Karpas-422 (cell line): ENCODE results near the gene DGKK. TPM values are rescaled to one million over a fixed set of nuclear protein-coding genes. Genes with fewer than 3 reads are reported as not detected.
A peak's percentile ranks its signal among the peaks of the same experiment; 100 is the strongest.

ENCODE experiments used
- DNase-seq: peaks from one replicate; pipeline ENCODE4 v3.0.0-alpha.2; 2015
- H2AFZ ChIP-seq: fragments of 200-600 bp; sonication (generic); 2 replicates; pipeline ENCODE4 v1.6.1; 2014; ENCODE audit warnings: antibody characterized with exemption, low read length, mixed read lengths
- H3K27ac ChIP-seq: fragments of 200-600 bp; sonication (generic); 2 replicates; pipeline ENCODE4 v1.5.1; 2014; ENCODE audit warnings: mild to moderate bottlenecking, low read length, moderate library complexity
- H3K27me3 ChIP-seq: fragments of 200-600 bp; sonication (generic); 2 replicates; pipeline ENCODE4 v1.6.1; 2014; ENCODE audit warnings: low read length, mixed read lengths
- H3K36me3 ChIP-seq: fragments of 200-600 bp; sonication (generic); 2 replicates; pipeline ENCODE4 v1.6.1; 2014; ENCODE audit warnings: low read length, mixed read lengths; ENCODE audit not compliant: insufficient read depth
- H3K4me1 ChIP-seq: fragments of 200-600 bp; sonication (generic); 2 replicates; pipeline ENCODE4 v1.6.1; 2014; ENCODE audit warnings: mild to moderate bottlenecking, low read length, mixed read lengths
- H3K4me2 ChIP-seq: fragments of 200-600 bp; sonication (generic); 2 replicates; pipeline ENCODE4 v1.6.1; 2014; ENCODE audit warnings: low read length, low read depth, mild to moderate bottlenecking; ENCODE audit not compliant: poor library complexity, severe bottlenecking
- H3K4me3 ChIP-seq: fragments of 200-600 bp; sonication (generic); 2 replicates; pipeline ENCODE4 v1.5.1; 2014; ENCODE audit warnings: mild to moderate bottlenecking, antibody characterized with exemption, low read length, mixed read lengths
- H3K79me2 ChIP-seq: fragments of 200-600 bp; sonication (generic); 2 replicates; pipeline ENCODE4 v1.6.1; 2014; ENCODE audit warnings: mild to moderate bottlenecking, low read length, mixed read lengths
- H3K9ac ChIP-seq: fragments of 200-600 bp; sonication (generic); 2 replicates; pipeline ENCODE4 v1.6.0; 2014; ENCODE audit warnings: low read length
- H3K9me2 ChIP-seq: fragments of 200-600 bp; sonication (generic), shearing (Covaris generic); replicated peaks from 2 replicates; pipeline ENCODE4 v1.6.0; 2014; ENCODE audit warnings: mild to moderate bottlenecking, low read length, moderate library complexity; ENCODE audit not compliant: insufficient read depth
- H3K9me3 ChIP-seq: fragments of 300-700, 200-600 bp; sonication (generic); 2 replicates; pipeline ENCODE4 v1.6.1; 2014; ENCODE audit warnings: low read length, mixed read lengths
- H4K20me1 ChIP-seq: fragments of 200-600 bp; sonication (generic); 2 replicates; pipeline ENCODE4 v1.6.1; 2014; ENCODE audit warnings: mild to moderate bottlenecking, antibody characterized with exemption, low read length, low read depth; ENCODE audit not compliant: insufficient read depth
- total RNA-seq: library from RNA; depleted of rRNA; stranded (reverse); fragments of >200 nt; shearing (Covaris generic); gene quantifications from 2 replicates; pipeline ENCODE4 v1.2.3, GENCODE V29; 2014; ENCODE audit warnings: low replicate concordance

DGKK gene
- total RNA-seq, 1 experiment from 2014 or later: not detected

- no peak overlapping the region for H2AFZ ChIP-seq
- peak; percentile 87 for DNase-seq
- no peak overlapping the region for H3K4me3 ChIP-seq
- H3K9me2 ChIP-seq: no peaks in the 10 kb centered on the region
- H3K9ac ChIP-seq: no peak overlapping the region
- H3K4me2 ChIP-seq: no peak overlapping the region
- no peaks in the 10 kb centered on the region for H3K79me2 ChIP-seq
- H3K27ac ChIP-seq: no peak overlapping the region
- H3K27me3 ChIP-seq: no peaks in the 10 kb centered on the region
- no peaks in the 10 kb centered on the region for H3K9me3 ChIP-seq
- H4K20me1 ChIP-seq: no peaks in the 10 kb centered on the region
- no peaks in the 10 kb centered on the region for H3K4me1 ChIP-seq
- H3K36me3 ChIP-seq: no peaks in the 10 kb centered on the region
These were observed 22.1 kb downstream of the DGKK start for GRCh38 chrX:50448565-50448964.

DNA sequence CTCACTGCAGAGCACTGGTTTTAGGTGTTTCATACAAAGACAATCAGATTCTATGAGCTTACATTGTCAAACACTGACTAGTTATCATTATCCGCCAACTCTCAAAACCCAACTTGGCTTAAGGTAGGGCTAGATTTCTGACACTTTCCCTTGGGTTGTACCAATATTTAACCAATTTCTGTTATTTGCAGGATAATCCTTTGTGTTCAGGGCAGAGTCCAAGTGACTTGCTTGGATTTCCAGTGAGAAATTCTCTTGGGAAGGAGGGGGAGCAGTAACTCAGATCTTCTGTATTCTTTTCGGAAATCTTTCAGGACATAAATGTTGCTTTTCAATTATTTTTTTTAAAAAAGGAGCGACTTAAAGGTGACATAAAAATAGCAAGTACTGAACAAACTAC is 23.1 kb downstream of the DGKK start:
- no peak overlapping the region for H3K9ac ChIP-seq
- no peaks in the 10 kb centered on the region for H3K9me3 ChIP-seq
- no peak overlapping the region for H3K4me2 ChIP-seq
- H3K79me2 ChIP-seq: no peaks in the 10 kb centered on the region
- H3K27ac ChIP-seq: no peak overlapping the region
- no peaks in the 10 kb centered on the region for H3K36me3 ChIP-seq
- no peak overlapping the region for H2AFZ ChIP-seq
- no peak overlapping the region for H3K4me3 ChIP-seq
- no peaks in the 10 kb centered on the region for H3K9me2 ChIP-seq
- H4K20me1 ChIP-seq: no peaks in the 10 kb centered on the region
- DNase-seq: no peak
- no peaks in the 10 kb centered on the region for H3K27me3 ChIP-seq
- no peaks in the 10 kb centered on the region for H3K4me1 ChIP-seq

DNA sequence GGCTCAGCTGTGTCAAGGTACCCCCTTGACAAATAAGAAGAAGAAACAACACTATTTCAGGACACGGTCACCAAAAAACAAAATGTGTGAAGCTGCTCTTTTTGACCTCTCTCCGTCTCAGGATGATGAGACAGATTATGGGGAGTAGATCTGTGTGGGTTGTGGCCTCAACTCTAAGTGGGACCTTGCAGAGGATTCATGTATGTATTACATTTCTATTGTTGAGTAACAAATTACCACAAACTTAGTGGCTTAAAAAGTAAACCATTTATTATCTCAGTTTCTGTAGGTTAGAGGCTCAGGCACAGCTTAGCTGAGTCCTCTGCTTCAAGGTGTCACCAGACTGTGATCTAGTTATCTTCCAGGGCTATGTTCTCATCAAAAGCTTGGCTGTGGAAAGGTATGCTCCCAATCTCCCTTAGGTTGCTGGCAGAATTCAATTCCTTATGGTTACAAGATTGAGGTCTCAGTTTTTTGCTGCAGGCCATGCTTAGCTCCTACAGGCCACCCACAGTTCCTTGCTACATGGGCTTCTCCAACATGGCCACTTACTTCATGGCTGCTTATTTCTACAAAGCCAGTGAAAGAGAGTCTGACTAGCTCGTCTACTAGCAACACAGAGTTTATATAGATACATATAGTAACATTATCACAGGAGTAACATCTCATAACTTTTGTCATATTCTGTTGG is 28.1 kb downstream of the DGKK start:
- Histone ChIP-seq H3K36me3 (no peaks in the 10 kb centered on the region), H3K9me3 (no peaks in the 10 kb centered on the region), H3K9ac (no peak overlapping the region), H3K4me1 (no peaks in the 10 kb centered on the region), H3K4me2 (no peak overlapping the region), H4K20me1 (no peaks in the 10 kb centered on the region), H3K79me2 (no peaks in the 10 kb centered on the region), H3K27ac (no peak overlapping the region), H3K27me3 (no peaks in the 10 kb centered on the region), H3K9me2 (no peaks in the 10 kb centered on the region), H2AFZ (no peak overlapping the region), H3K4me3 (no peak overlapping the region)
- no peak for DNase-seq

DNA sequence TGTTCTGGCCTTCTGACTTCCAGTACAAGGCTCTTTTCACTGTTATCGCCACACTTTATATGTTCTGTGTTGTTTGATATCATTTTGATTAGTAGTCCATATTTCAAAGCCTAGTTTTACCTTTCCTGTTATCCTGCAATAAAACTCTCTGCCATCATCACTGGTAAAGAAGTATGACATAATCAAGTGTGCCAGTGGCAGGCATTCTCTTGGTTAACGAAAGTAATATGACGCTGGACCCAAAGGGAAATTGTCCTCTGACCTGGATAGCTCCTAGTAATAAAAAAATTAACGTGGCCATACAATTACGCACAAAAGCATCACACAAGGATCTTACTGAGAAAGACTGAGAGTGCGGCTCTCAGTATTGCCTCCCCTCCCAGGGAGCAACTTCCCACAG is 33.8 kb downstream of the DGKK start:
- Histone ChIP-seq H3K9ac (no peak overlapping the region), H3K27ac (no peak overlapping the region), H4K20me1 (no peaks in the 10 kb centered on the region)

GRCh38 chrX:50432829-50433289 is 37.8 kb downstream of the DGKK start:
- H3K79me2 ChIP-seq: no peaks in the 10 kb centered on the region
- H3K4me2 ChIP-seq: no peak overlapping the region
- DNase-seq: peak; percentile 43
- H3K9me3 ChIP-seq: no peaks in the 10 kb centered on the region
- H3K9me2 ChIP-seq: no peaks in the 10 kb centered on the region
- H3K27me3 ChIP-seq: no peaks in the 10 kb centered on the region
- no peak overlapping the region for H3K27ac ChIP-seq
- H4K20me1 ChIP-seq: no peaks in the 10 kb centered on the region
- no peak overlapping the region for H3K9ac ChIP-seq
- H3K36me3 ChIP-seq: no peaks in the 10 kb centered on the region
- H3K4me1 ChIP-seq: peaks cover 7% of the 10 kb centered on the region
- no peak overlapping the region for H3K4me3 ChIP-seq
- H2AFZ ChIP-seq: no peak overlapping the region

More for the DNA sequence above, 33.8 kb downstream of the DGKK start:
- Histone ChIP-seq H2AFZ (no peak overlapping the region), H3K4me2 (no peak overlapping the region), H3K27me3 (no peaks in the 10 kb centered on the region), H3K79me2 (no peaks in the 10 kb centered on the region), H3K36me3 (no peaks in the 10 kb centered on the region), H3K9me3 (no peaks in the 10 kb centered on the region), H3K4me1 (peaks cover 7% of the 10 kb centered on the region), H3K9me2 (no peaks in the 10 kb centered on the region), H3K4me3 (no peak overlapping the region)
- no peak for DNase-seq

DNA sequence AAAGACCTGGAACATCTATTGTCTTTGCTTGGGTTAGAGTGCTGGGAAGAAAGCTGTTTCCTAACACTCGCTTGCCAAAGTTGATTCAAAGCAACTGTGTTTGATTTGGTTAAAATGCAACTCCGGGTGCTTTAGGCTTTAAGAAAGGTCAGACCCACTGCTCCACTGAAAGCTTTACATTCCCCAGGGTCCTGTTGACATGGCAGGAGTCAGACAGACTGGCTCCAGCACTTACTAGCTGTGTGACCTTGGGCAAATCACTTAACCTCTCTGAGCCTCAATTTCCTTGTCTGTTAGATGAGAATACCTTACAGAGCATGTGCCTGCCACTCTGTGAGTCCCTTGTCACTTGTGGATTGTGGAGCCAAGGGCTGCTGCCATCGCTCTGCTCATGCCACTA is 39.0 kb downstream of the DGKK start:
- H4K20me1 ChIP-seq: no peaks in the 10 kb centered on the region
- no peaks in the 10 kb centered on the region for H3K9me2 ChIP-seq
- no peak overlapping the region for H2AFZ ChIP-seq
- H3K4me1 ChIP-seq: peaks cover 7% of the 10 kb centered on the region
- H3K27ac ChIP-seq: no peak overlapping the region
- no peak overlapping the region for H3K9ac ChIP-seq
- no peaks in the 10 kb centered on the region for H3K27me3 ChIP-seq
- no peak overlapping the region for H3K4me3 ChIP-seq
- no peaks in the 10 kb centered on the region for H3K9me3 ChIP-seq
- H3K4me2 ChIP-seq: no peak overlapping the region
- no peaks in the 10 kb centered on the region for H3K79me2 ChIP-seq
- H3K36me3 ChIP-seq: no peaks in the 10 kb centered on the region
- DNase-seq: no peak

DNA sequence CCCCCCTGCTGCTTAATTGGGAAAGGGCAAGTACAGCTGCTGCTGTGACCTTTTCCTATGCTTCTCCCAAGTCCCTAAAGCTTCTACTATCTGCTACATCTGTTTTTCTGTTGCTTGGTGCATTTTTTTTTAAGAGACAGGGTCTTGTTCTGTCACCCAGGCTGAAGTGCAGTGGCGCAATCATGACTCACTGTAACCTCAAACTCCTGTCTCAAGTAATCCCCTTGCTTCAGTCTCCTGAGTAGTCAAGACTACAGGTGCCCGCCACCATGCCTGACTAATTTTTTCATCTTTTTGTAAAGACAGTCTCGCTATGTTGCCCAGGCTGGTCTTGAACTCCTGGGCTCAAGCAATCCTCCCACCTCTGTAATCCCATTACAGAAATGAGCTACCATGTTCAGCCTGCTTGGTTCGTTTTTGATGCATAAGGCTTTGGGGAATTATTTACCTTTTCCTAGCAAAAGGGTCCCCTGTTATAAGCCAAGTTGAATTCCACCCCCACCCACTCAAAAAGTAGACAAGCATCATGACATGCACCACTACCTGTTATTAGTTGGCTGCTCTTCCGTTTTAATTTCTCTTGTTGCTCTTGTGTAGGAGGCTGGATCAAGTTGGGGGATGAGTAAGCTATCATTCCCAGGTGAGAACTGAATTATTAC is 39.6 kb downstream of the DGKK start:
- Histone ChIP-seq H3K79me2 (no peaks in the 10 kb centered on the region), H3K4me1 (peaks cover 7% of the 10 kb centered on the region), H3K9ac (no peak overlapping the region)

DNA sequence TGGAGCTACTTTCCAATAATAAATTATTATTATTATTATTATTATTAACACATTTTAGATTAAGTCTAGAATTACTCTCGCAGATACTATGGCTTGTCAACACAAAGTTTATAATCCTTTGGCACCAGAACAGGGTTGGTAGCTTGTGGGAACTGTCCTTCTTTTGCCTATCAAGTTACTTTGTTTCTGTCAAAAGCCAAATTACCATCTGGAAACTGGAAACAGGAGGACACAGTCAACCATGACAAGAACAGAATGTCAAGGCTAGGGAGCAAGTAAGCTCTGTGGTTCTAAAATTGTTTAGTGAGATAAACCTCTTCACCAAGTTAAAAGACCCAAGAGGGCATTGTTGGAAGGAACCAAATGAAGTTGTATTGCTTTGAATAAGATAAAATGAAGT is 42.5 kb downstream of the DGKK start:
- H4K20me1 ChIP-seq: no peaks in the 10 kb centered on the region
- no peak overlapping the region for H3K4me2 ChIP-seq

More for the DNA sequence above, 39.6 kb downstream of the DGKK start:
- Histone ChIP-seq H3K4me2 (no peak overlapping the region), H3K9me2 (no peaks in the 10 kb centered on the region), H3K27ac (no peak overlapping the region), H3K4me3 (no peak overlapping the region), H3K36me3 (no peaks in the 10 kb centered on the region), H2AFZ (no peak overlapping the region), H3K27me3 (no peaks in the 10 kb centered on the region), H3K9me3 (no peaks in the 10 kb centered on the region), H4K20me1 (no peaks in the 10 kb centered on the region)
- no peak for DNase-seq

More for the DNA sequence above, 42.5 kb downstream of the DGKK start:
- H3K36me3 ChIP-seq: no peaks in the 10 kb centered on the region
- no peaks in the 10 kb centered on the region for H3K9me2 ChIP-seq
- H3K4me1 ChIP-seq: no peaks in the 10 kb centered on the region
- H2AFZ ChIP-seq: no peak overlapping the region
- H3K79me2 ChIP-seq: no peaks in the 10 kb centered on the region
- no peak overlapping the region for H3K4me3 ChIP-seq
- no peak overlapping the region for H3K9ac ChIP-seq
- no peaks in the 10 kb centered on the region for H3K9me3 ChIP-seq
- DNase-seq: no peak
- no peak overlapping the region for H3K27ac ChIP-seq
- H3K27me3 ChIP-seq: no peaks in the 10 kb centered on the region
